ENCODE results near the gene PTCRA.

DNA sequence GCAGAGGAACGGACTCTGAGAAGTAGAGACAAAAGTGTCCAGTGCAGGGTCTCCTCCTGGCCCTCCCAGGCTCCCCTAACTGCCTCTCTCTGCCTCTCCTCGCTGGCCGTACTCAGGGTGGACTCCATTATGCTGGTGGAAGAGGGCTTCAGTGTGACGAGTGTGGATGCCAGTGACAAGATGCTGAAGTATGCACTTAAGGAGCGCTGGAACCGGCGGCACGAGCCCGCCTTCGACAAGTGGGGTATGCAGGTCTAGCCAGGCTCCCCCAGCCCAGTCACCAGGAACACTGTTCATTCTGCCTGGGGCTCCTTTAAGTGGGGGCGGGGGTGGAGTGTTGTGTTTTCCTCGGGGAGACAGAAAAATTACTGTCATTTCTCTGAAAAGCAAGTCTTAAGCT lies 46.2 kb downstream of the PTCRA start:
- no peak for TF ChIP-seq ZFX (IDR thresholded peaks at IDR 0.05)
- TF ChIP-seq MAX (IDR thresholded peaks at IDR 0.05), result no peak
- no peak for TF ChIP-seq POLR2AphosphoS5 (IDR thresholded peaks at IDR 0.05; ENCODE audit: low read depth, low read length)
- TF ChIP-seq TCF7L2 (IDR thresholded peaks at IDR 0.05; ENCODE audit: borderline replicate concordance, extremely low read depth, insufficient read depth, insufficient read length), result no peak
- TF ChIP-seq, protein P1, sequence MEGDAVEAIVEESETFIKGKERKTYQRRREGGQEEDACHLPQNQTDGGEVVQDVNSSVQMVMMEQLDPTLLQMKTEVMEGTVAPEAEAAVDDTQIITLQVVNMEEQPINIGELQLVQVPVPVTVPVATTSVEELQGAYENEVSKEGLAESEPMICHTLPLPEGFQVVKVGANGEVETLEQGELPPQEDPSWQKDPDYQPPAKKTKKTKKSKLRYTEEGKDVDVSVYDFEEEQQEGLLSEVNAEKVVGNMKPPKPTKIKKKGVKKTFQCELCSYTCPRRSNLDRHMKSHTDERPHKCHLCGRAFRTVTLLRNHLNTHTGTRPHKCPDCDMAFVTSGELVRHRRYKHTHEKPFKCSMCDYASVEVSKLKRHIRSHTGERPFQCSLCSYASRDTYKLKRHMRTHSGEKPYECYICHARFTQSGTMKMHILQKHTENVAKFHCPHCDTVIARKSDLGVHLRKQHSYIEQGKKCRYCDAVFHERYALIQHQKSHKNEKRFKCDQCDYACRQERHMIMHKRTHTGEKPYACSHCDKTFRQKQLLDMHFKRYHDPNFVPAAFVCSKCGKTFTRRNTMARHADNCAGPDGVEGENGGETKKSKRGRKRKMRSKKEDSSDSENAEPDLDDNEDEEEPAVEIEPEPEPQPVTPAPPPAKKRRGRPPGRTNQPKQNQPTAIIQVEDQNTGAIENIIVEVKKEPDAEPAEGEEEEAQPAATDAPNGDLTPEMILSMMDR (IDR thresholded peaks at IDR 0.05 in 2 of 3, conservative IDR thresholded peaks at IDR 0.05 in 1 of 3; ENCODE audit: borderline replicate concordance in 1 of 3, insufficient read depth in 1 of 3, low read depth in 2 of 3, low read length in 2 of 3), result no peak
- TF ChIP-seq ATF3 (IDR thresholded peaks at IDR 0.05), result no peak
- TF ChIP-seq EGR1 (IDR thresholded peaks at IDR 0.05; ENCODE audit: low read depth), result no peak
